Endothelial cell of umbilical vein (primary cell): Measurements from ENCODE around the gene SCNN1B.

ENCODE experiments used
- EZH2 ChIP-seq: IDR thresholded peaks from 2 replicates; pipeline ENCODE4 v1.6.1; 2012; ENCODE audit warnings: borderline replicate concordance, low read depth, mild to moderate bottlenecking, moderate library complexity, low read length, inconsistent platforms; ENCODE audit not compliant: severe bottlenecking
- FOS ChIP-seq: IDR thresholded peaks from 2 replicates; pipeline ENCODE4 v1.6.1; 2011; ENCODE audit warnings: mild to moderate bottlenecking, low read length, moderate library complexity, borderline replicate concordance; ENCODE audit not compliant: insufficient read depth
- GATA2 ChIP-seq: IDR thresholded peaks from 2 replicates; pipeline ENCODE4 v1.7.0; 2011; ENCODE audit warnings: low read depth, mild to moderate bottlenecking, moderate library complexity, mixed read lengths, low read length; ENCODE audit not compliant: insufficient read length, insufficient read depth
- JUN ChIP-seq: IDR thresholded peaks from 2 replicates; pipeline ENCODE4 v1.6.1; 2011; ENCODE audit warnings: borderline replicate concordance, low read depth; ENCODE audit not compliant: insufficient read length, insufficient read depth
- MYC ChIP-seq: IDR thresholded peaks from one replicate; pipeline ENCODE4 v1.6.1; 2011; ENCODE audit warnings: mild to moderate bottlenecking, low read depth, low read length
- POLR2A ChIP-seq: IDR thresholded peaks from 2 replicates; pipeline ENCODE4 v1.6.1; 2012; ENCODE audit warnings: low read depth, mild to moderate bottlenecking, control low read depth, low read length
- POLR2AphosphoS5 ChIP-seq: IDR thresholded peaks from 2 replicates; pipeline ENCODE4 v1.6.1; 2012; ENCODE audit warnings: low read depth, mild to moderate bottlenecking, control low read depth, low read length, moderate library complexity; ENCODE audit not compliant: insufficient read depth
- TF ChIP-seq, protein P1 (sequence below), 2 donors: IDR thresholded peaks; 1 replicate in 1 of 2; 2 replicates in 1 of 2; pipeline ENCODE4 v1.5.1; 2011; ENCODE audit warnings: low read length in 2 of 2, mild to moderate bottlenecking in 2 of 2, moderate library complexity in 2 of 2, control low read depth in 1 of 2, inconsistent platforms in 1 of 2, low read depth in 1 of 2; ENCODE audit not compliant: insufficient read depth in 1 of 2; ENCODE audit errors: extremely low read depth in 1 of 2
- TF ChIP-seq, protein P2 (sequence below): IDR thresholded peaks from 2 replicates; pipeline ENCODE4 v1.6.1; 2011; ENCODE audit not compliant: insufficient read depth, insufficient read length

- TF ChIP-seq POLR2A (no peak), POLR2AphosphoS5 (no peak), FOS (no peak), MYC (no peak), EZH2 (no peak), JUN (no peak), GATA2 (no peak)
- TF ChIP-seq, protein P1, sequence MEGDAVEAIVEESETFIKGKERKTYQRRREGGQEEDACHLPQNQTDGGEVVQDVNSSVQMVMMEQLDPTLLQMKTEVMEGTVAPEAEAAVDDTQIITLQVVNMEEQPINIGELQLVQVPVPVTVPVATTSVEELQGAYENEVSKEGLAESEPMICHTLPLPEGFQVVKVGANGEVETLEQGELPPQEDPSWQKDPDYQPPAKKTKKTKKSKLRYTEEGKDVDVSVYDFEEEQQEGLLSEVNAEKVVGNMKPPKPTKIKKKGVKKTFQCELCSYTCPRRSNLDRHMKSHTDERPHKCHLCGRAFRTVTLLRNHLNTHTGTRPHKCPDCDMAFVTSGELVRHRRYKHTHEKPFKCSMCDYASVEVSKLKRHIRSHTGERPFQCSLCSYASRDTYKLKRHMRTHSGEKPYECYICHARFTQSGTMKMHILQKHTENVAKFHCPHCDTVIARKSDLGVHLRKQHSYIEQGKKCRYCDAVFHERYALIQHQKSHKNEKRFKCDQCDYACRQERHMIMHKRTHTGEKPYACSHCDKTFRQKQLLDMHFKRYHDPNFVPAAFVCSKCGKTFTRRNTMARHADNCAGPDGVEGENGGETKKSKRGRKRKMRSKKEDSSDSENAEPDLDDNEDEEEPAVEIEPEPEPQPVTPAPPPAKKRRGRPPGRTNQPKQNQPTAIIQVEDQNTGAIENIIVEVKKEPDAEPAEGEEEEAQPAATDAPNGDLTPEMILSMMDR (IDR thresholded peaks at IDR 0.05; ENCODE audit: extremely low read depth in 1 of 2, insufficient read depth in 1 of 2, low read depth in 1 of 2, low read length in 2 of 2) = no peak
- TF ChIP-seq, protein P2, sequence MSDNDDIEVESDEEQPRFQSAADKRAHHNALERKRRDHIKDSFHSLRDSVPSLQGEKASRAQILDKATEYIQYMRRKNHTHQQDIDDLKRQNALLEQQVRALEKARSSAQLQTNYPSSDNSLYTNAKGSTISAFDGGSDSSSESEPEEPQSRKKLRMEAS = no peak
These were observed 103.9 kb downstream of the SCNN1B start for GRCh38 chr16:23406024-23406423.
